GM12878 (cell line): ENCODE data around the gene AP2S1. TPM values are rescaled to one million over a fixed set of nuclear protein-coding genes. Genes with fewer than 3 reads are reported as not detected.
A peak's percentile ranks its signal among the peaks of the same experiment; 100 is the strongest.

ENCODE experiments used
- ATAC-seq: fragments of 200-7000 bp; cut with Tn5 transposase; 3 replicates; pipeline ENCODE4 v1.9.1; 2020; ENCODE audit warnings: mild to moderate bottlenecking, moderate library complexity
- BruUV-seq: library from RNA; stranded (reverse); fragments of 400-500 nt; replicated peaks from 2 replicates; lab custom pipeline; 2021; lab: Mats Ljungman, UMichigan
- CTCF ChIA-PET: fragments of 300-600 bp; sonication (Branson Sonifier 250); formaldehyde crosslinking; extraction: SDS; loops from one replicate; lab custom pipeline; 2021; ENCODE audit warnings: inconsistent platforms; lab: Yijun Ruan, JAX
- POLR2A ChIA-PET: fragments of 350-600 bp; formaldehyde crosslinking; extraction: SDS; loops from one replicate; lab custom pipeline; 2021; ENCODE audit warnings: inconsistent platforms; lab: Charles Lee
- RAD21 ChIA-PET: fragments of 300-600 bp; sonication (Branson Sonifier 250); formaldehyde crosslinking; loops from one replicate; lab custom pipeline; 2023; ENCODE audit warnings: antibody characterized with exemption; ENCODE audit not compliant: unreplicated experiment; lab: Charles Lee
- SMC1A ChIA-PET: fragments of 300-600 bp; sonication (Branson Sonifier 250); formaldehyde crosslinking; loops from one replicate; lab custom pipeline; 2023; ENCODE audit not compliant: unreplicated experiment, uncharacterized antibody; lab: Charles Lee
- DNase-seq: peaks from one replicate; pipeline ENCODE4 v3.0.0-alpha.2; 2011; ENCODE audit warnings: low read depth, low spot score
- FAIRE-seq: peaks from 3 replicates; lab custom pipeline; 2011; peaks lifted over from hg19 to GRCh38; lab: Jason Lieb, UNC
- H2AFZ ChIP-seq: 2 replicates; pipeline ENCODE4 v1.6.0; 2011; ENCODE audit warnings: low read depth, low read length, control low read depth; ENCODE audit not compliant: control insufficient read depth
- H3K27ac ChIP-seq: 2 replicates; pipeline ENCODE4 v1.5.1; 2011; ENCODE audit warnings: control low read depth; ENCODE audit not compliant: control insufficient read depth, insufficient read depth
- H3K27me3 ChIP-seq, 2 experiments: replicated peaks in 1 of 2; 2 replicates each; pipeline versions ENCODE4 v1.6.0 to v1.6.1; 2011; ENCODE audit warnings: low read length in 1 of 2; ENCODE audit not compliant: control insufficient read depth in 2 of 2, insufficient read depth in 2 of 2
- H3K36me3 ChIP-seq, 2 experiments: 2 replicates each; pipeline ENCODE4 v1.5.1; 2011; ENCODE audit warnings: low read length in 1 of 2; ENCODE audit not compliant: control insufficient read depth in 2 of 2, insufficient read depth in 2 of 2
- H3K4me1 ChIP-seq: 2 replicates; pipeline ENCODE4 v1.6.1; 2011; ENCODE audit warnings: mild to moderate bottlenecking, low read length, moderate library complexity, mixed read lengths; ENCODE audit not compliant: control insufficient read depth, insufficient read depth
- H3K4me2 ChIP-seq: 2 replicates; pipeline ENCODE4 v1.6.0; 2011; ENCODE audit warnings: control low read depth; ENCODE audit not compliant: control insufficient read depth, insufficient read depth
- H3K4me3 ChIP-seq: fragments of 200-600 bp; sonication (generic); 2 replicates; pipeline ENCODE4 v1.5.1; 2016
- H3K79me2 ChIP-seq: 2 replicates; pipeline ENCODE4 v1.6.0; 2011; ENCODE audit warnings: low read length; ENCODE audit not compliant: control insufficient read depth, insufficient read depth
- H3K9ac ChIP-seq: 2 replicates; pipeline ENCODE4 v1.8.0; 2011; ENCODE audit warnings: low read length, control low read depth, mixed read lengths; ENCODE audit not compliant: control insufficient read depth, insufficient read depth
- H3K9me3 ChIP-seq: replicated peaks from 3 replicates; pipeline ENCODE4 v1.5.1; 2011; ENCODE audit warnings: mild to moderate bottlenecking, low read length; ENCODE audit not compliant: control insufficient read depth, insufficient read depth
- H4K20me1 ChIP-seq: 2 replicates; pipeline ENCODE4 v1.6.0; 2011; ENCODE audit not compliant: control insufficient read depth, insufficient read depth
- BMI1 ChIP-seq: fragments of 450-650 bp; IDR thresholded peaks from 2 replicates; pipeline ENCODE4 v1.6.1; 2016; ENCODE audit warnings: mild to moderate bottlenecking, moderate library complexity, borderline replicate concordance
- CTCF ChIP-seq, 3 experiments: IDR thresholded peaks in 2 of 3; conservative IDR thresholded peaks in 1 of 3; 2 replicates each; pipeline ENCODE4 v1.5.1; 2011; ENCODE audit warnings: low read depth in 3 of 3, low read length in 3 of 3, mild to moderate bottlenecking in 3 of 3, control low read depth in 2 of 3, moderate library complexity in 2 of 3, inconsistent platforms in 1 of 3, mixed read lengths in 1 of 3; ENCODE audit not compliant: control insufficient read depth in 2 of 3, insufficient read depth in 1 of 3; ENCODE audit errors: extremely low read depth in 1 of 3
- DPF2 ChIP-seq: fragments of 450-650 bp; IDR thresholded peaks from 2 replicates; pipeline ENCODE4 v1.6.1; 2017; ENCODE audit warnings: mild to moderate bottlenecking
- ETV6 ChIP-seq, 2 experiments: fragments of 450-650 bp in 1 of 2; IDR thresholded peaks in 1 of 2; conservative IDR thresholded peaks in 1 of 2; 2 replicates each; pipeline ENCODE4 v1.6.1; 2014; ENCODE audit warnings: antibody characterized with exemption in 1 of 2, borderline replicate concordance in 1 of 2, low read depth in 1 of 2, mild to moderate bottlenecking in 1 of 2, moderate library complexity in 1 of 2
- FOS ChIP-seq: IDR thresholded peaks from 3 replicates; pipeline ENCODE4 v1.6.1; 2011; ENCODE audit warnings: borderline replicate concordance; ENCODE audit not compliant: insufficient read length; ENCODE audit errors: extremely low read depth
- IRF3 ChIP-seq: fragments of 450-650 bp; IDR thresholded peaks from 2 replicates; pipeline ENCODE4 v1.6.1; 2014; ENCODE audit warnings: mild to moderate bottlenecking
- NFIC ChIP-seq: IDR thresholded peaks from 2 replicates; pipeline ENCODE4 v1.6.1; 2012; ENCODE audit warnings: low read depth, mild to moderate bottlenecking, inconsistent platforms, low read length, moderate library complexity
- NFYB ChIP-seq: IDR thresholded peaks from 2 replicates; pipeline ENCODE4 v1.6.1; 2011; ENCODE audit warnings: low read depth, mild to moderate bottlenecking, low read length, improper control_type of control experiment, moderate library complexity; ENCODE audit not compliant: insufficient read depth
- PKNOX1 ChIP-seq: fragments of 450-650 bp; IDR thresholded peaks from 2 replicates; pipeline ENCODE4 v1.6.1; 2016; ENCODE audit warnings: mild to moderate bottlenecking
- RUNX3 ChIP-seq: IDR thresholded peaks from 2 replicates; pipeline ENCODE4 v1.6.1; 2012; ENCODE audit warnings: low read length, inconsistent platforms
- SP1 ChIP-seq: IDR thresholded peaks from one replicate; pipeline ENCODE4 v1.6.1; 2011; ENCODE audit warnings: low read depth, low read length
- STAT3 ChIP-seq: IDR thresholded peaks from 2 replicates; pipeline ENCODE4 v1.6.1; 2011; ENCODE audit warnings: low read depth, low read length, improper control_type of control experiment
- SUPT20H ChIP-seq: IDR thresholded peaks from 2 replicates; pipeline ENCODE4 v1.6.1; 2011; ENCODE audit warnings: low read depth, mild to moderate bottlenecking, low read length, moderate library complexity, borderline replicate concordance; ENCODE audit not compliant: control insufficient read depth
- ZBED1 ChIP-seq: IDR thresholded peaks from 2 replicates; pipeline ENCODE4 v1.6.1; 2016; ENCODE audit warnings: borderline replicate concordance
- ZBTB4 ChIP-seq: fragments of 450-650 bp; formaldehyde crosslinking; IDR thresholded peaks from 2 replicates; pipeline ENCODE4 v1.4.0; 2022; ENCODE audit warnings: mild to moderate bottlenecking, moderate library complexity
- ZNF24 ChIP-seq: fragments of 450-650 bp; IDR thresholded peaks from 2 replicates; pipeline ENCODE4 v1.6.1; 2017; ENCODE audit warnings: antibody characterized with exemption, mild to moderate bottlenecking
- WGBS: methylation state at CpG from one replicate; pipeline ENCODE4 v1.1.6; 2016; ENCODE audit warnings: low lambda C conversion rate; ENCODE audit not compliant: insufficient replicate concordance, insufficient coverage; ENCODE audit errors: missing lambda C conversion rate; 5-methylcytosine and 5-hydroxymethylcytosine counted together
- in situ Hi-C: fragments of 300-500 bp; cut with MboI; formaldehyde crosslinking; loops from 9 replicates; pipeline ENCODE4 v1.14.3; 2018; ENCODE audit warnings: mixed read lengths
- intact Hi-C: fragments of 100-400 bp; cut with micrococcal nuclease; formaldehyde crosslinking; loops from one replicate; pipeline ENCODE4 v1.14.2; 2022; ENCODE audit not compliant: unreplicated experiment
- polyA plus RNA-seq, 11 experiments: library from polyadenylated mRNA; depleted of rRNA in 4 of 11; unstranded in 6 of 11; stranded (reverse) in 5 of 11; fragments of >200 nt; fragmentation: Nextera tagmentation in 4 of 11; fragmentation: Illumina TruSeq in 1 of 11; extraction: Ambion mirVana in 4 of 11; extraction: Trizol in 1 of 11; gene quantifications; 1 replicate in 1 of 11; 2 replicates in 10 of 11; pipeline versions ENCODE4 v1.2.1 to v1.2.3, GENCODE V29; 2011 to 2016; ENCODE audit warnings: inconsistent platforms in 2 of 11, missing spikeins in 2 of 11, low read depth in 1 of 11
- total RNA-seq, 4 experiments: library from RNA; depleted of rRNA in 3 of 4; stranded (reverse); fragments of >200 nt in 3 of 4; fragmentation: Illumina TruSeq in 1 of 4; extraction: Trizol in 1 of 4; gene quantifications; 2 replicates each; pipeline versions ENCODE4 v1.2.1 to v1.2.3, GENCODE V29; 2013 to 2021

The AP2S1 gene
- total and polyA plus RNA-seq, 10 of the 15 experiments (the other 5 are each of a cell fraction or from before 2014, with no cell fraction given) = 10.8 to 239 (median 104) TPM

GRCh38 chr19:46818812-46819211 is 31.8 kb downstream of the AP2S1 start:
- H3K27me3 ChIP-seq = no peaks in the 10 kb centered on the region
- peak; percentile 50 for ATAC-seq
- CTCF ChIA-PET = interaction anchor here (1.6 kb wide), 1 partner anchor 52 kb away, joined by 4 read pairs; no protein-coding TSS in a partner anchor
- SMC1A ChIA-PET = interaction anchor here (1.2 kb wide), 1 partner anchor 11 kb away, joined by 3 read pairs; no protein-coding TSS in a partner anchor
- no peak overlapping the region for H3K9ac ChIP-seq
- BruUV-seq = no TSS peak
- H3K4me1 ChIP-seq = peaks cover 17% of the 10 kb centered on the region
- peak overlapping the region; percentile 7; the same call in 1 of the 2 replicates for H2AFZ ChIP-seq
- 47% methylated on average over 2 of the region's 2 CpGs for WGBS
- no peaks in the 10 kb centered on the region for H4K20me1 ChIP-seq
- no peak overlapping the region for H3K4me3 ChIP-seq
- intact Hi-C loops = no loop called here
- POLR2A ChIA-PET = no interaction called here
- RAD21 ChIA-PET = no interaction called here
- TF ChIP-seq ZNF24 (no peak), ETV6 (conservative IDR thresholded peaks at IDR 0.05 in 1 of 2, IDR thresholded peaks at IDR 0.05 in 1 of 2; ENCODE audit: borderline replicate concordance in 1 of 2, low read depth in 1 of 2) (no peak), PKNOX1 (no peak), RUNX3 (no peak), ZBTB4 (CRISPR knock-in tag) (no peak), NFIC (no peak), IRF3 (no peak), ZBED1 (no peak), STAT3 (no peak), BMI1 (no peak), SUPT20H (no peak), NFYB (peak; percentile 80), CTCF (IDR thresholded peaks at IDR 0.05 in 2 of 3, conservative IDR thresholded peaks at IDR 0.05 in 1 of 3; ENCODE audit: control insufficient read depth in 2 of 3, extremely low read depth in 1 of 3, insufficient read depth in 1 of 3, low read depth in 3 of 3, low read length in 3 of 3) (no peak), SP1 (peak; percentile 87), FOS (peak; percentile 27), DPF2 (no peak)
- TF ChIP-seq, all 136 proteins: peak for 3
- Histone ChIP-seq H3K27ac (no peak overlapping the region), H3K4me2 (no peak overlapping the region), H3K79me2 (no peaks in the 10 kb centered on the region), H3K9me3 (no peaks in the 10 kb centered on the region; the same call in 2 of the 3 replicates), H3K36me3 (no peaks in the 10 kb centered on the region)
- no peak for FAIRE-seq
- no peak for DNase-seq
- in situ Hi-C loops = no loop called here
